Left ventricle myocardium inferior (tissue), 1 donor: Measurements from ENCODE around the gene CLCN2. TPM values are rescaled to one million over a fixed set of nuclear protein-coding genes. Genes with fewer than 3 reads are reported as not detected.

Source experiments
- DNase-seq: peaks from one replicate; pipeline ENCODE4 v3.0.0-alpha.2; 2020
- H3K27ac ChIP-seq: fragments of 200-600 bp; replicated peaks from 2 replicates; pipeline ENCODE4 v1.8.0; 2021
- H3K27me3 ChIP-seq: fragments of 200-600 bp; 2 replicates; pipeline ENCODE4 v1.8.0; 2021; ENCODE audit warnings: low read depth
- H3K36me3 ChIP-seq: fragments of 200-600 bp; 2 replicates; pipeline ENCODE4 v1.8.0; 2021
- H3K4me1 ChIP-seq: fragments of 200-600 bp; 2 replicates; pipeline ENCODE4 v1.8.0; 2021
- H3K4me3 ChIP-seq: fragments of 200-600 bp; 2 replicates; pipeline ENCODE4 v1.8.0; 2021; ENCODE audit warnings: mild to moderate bottlenecking, moderate library complexity
- H3K9me3 ChIP-seq: fragments of 200-600 bp; replicated peaks from 2 replicates; pipeline ENCODE4 v1.8.0; 2021
- intact Hi-C: fragments of 100-400 bp; cut with micrococcal nuclease; formaldehyde crosslinking; loops from one replicate; pipeline ENCODE4 v1.11.0; 2022
- total RNA-seq: library from RNA; stranded (reverse); fragmentation: NEBNext Ultra II Directional; extraction: Animal tissue kit (Norgen Biotek cat#: 25700); gene quantifications from one replicate; pipeline ENCODE4 v1.2.1, GENCODE V29; 2021
- TF ChIP-seq, protein P1 (sequence below): fragments of 200-600 bp; IDR thresholded peaks from 2 replicates; pipeline ENCODE4 v1.8.0; 2021; ENCODE audit warnings: antibody characterized with exemption, mild to moderate bottlenecking, borderline replicate concordance
- donor health status: DM: no; HTN: yes; CAD: no; lungs with severe emphysema.

CLCN2 gene
- total RNA-seq, 1 donor from 2014 or later, result 1.7 TPM

DNA sequence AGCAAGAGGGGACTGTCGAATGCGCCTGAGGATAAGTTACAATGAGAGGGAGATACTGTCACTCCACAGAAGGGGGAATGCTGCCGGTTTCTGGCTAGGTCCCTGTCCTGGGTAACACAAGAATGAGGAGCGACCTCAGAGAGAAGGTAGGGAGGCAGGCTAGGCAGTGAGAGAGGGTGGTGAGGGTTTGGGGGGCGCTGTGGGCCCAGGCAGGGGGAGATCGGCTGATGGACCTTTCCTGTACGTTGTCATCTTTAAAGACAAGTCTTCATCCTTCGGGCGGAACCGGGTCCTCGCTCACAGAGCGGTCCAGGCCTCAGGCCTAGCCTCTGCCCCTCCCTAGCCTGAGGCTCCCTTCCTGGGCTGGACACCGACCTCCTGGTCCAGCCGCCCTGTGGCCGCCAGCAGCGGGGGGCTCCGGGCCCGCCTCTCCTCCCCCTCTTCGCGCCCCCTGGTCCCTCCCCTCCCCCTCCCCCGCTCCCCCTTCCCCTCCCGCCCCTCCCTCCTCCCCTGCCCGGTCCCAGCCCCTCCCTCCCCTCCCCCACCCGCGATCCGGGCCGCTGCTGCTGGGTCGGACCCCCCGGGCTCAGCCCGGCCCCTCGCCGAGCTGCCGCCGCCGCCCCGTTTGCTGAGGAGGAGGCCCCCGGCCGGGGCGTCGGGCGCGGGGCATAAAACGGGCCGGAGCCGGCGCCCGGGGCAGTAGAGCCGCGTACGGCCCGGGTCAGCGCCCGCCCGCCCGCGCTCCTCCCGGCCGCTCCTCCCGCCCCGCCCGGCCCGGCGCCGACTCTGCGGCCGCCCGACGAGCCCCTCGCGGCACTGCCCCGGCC, 18.2 kb upstream of the CLCN2 start, which contains the start of gene CHRD:
TSS of gene CHRD (plus strand) at position 697 of the 827 bp plus-strand sequence. CDS start 265 bp downstream, outside the sequence.
- H3K4me3 ChIP-seq, result peak within 1 kb of the TSS; percentile 69
- peaks cover 92% of the 10 kb centered on the region for H3K27me3 ChIP-seq
- H3K27ac ChIP-seq, result peak within 1 kb of the TSS; percentile 78
- H3K9me3 ChIP-seq, result no peaks in the 10 kb centered on the region
- intact Hi-C loops, result no loop called here
- peaks cover 39% of the 10 kb centered on the region for H3K4me1 ChIP-seq
- TF ChIP-seq, protein P1, sequence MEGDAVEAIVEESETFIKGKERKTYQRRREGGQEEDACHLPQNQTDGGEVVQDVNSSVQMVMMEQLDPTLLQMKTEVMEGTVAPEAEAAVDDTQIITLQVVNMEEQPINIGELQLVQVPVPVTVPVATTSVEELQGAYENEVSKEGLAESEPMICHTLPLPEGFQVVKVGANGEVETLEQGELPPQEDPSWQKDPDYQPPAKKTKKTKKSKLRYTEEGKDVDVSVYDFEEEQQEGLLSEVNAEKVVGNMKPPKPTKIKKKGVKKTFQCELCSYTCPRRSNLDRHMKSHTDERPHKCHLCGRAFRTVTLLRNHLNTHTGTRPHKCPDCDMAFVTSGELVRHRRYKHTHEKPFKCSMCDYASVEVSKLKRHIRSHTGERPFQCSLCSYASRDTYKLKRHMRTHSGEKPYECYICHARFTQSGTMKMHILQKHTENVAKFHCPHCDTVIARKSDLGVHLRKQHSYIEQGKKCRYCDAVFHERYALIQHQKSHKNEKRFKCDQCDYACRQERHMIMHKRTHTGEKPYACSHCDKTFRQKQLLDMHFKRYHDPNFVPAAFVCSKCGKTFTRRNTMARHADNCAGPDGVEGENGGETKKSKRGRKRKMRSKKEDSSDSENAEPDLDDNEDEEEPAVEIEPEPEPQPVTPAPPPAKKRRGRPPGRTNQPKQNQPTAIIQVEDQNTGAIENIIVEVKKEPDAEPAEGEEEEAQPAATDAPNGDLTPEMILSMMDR, result no peak
- no peaks in the 10 kb centered on the region for H3K36me3 ChIP-seq
- peak; percentile 58 for DNase-seq

DNA sequence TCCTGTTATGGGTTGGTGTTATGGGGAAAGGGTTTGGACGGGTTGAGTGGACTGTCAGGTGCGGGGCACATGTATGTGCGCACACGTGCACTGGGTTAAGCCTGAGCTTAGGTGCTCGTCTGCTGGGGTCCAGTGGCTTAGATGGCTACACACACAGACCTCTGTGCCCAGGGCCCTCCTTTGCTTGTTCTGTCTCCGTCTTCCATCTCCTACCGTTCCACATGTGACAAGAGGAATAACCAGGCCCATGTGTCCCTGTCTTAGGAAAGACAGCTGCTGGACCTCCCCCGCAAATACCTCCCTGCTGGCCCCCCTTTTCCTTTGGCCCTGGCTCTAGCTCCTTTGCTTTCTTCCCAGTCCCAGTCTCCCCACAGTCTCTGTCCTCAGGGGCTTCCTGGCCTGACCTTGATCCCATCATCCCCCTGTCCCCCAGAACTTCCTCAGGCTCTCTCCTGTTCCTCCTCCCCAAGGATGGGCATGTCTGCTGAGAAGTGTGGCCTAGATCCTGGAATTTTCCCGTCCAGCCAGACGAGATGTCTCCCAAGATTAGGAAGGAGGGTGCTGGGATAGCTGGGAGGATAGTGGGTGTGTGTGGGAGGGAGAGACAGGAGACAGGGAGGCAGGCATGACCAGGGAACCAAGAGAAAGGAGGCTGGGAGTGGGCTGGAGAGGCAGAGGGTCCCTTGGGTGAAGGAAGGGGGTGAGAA, 17.4 kb upstream of the CLCN2 start:
- Histone ChIP-seq H3K27me3 (peaks cover 94% of the 10 kb centered on the region), H3K4me3 (peak overlapping the region; percentile 69), H3K36me3 (no peaks in the 10 kb centered on the region), H3K9me3 (no peaks in the 10 kb centered on the region), H3K27ac (peak overlapping the region; percentile 78), H3K4me1 (peaks cover 39% of the 10 kb centered on the region)
- intact Hi-C loops, result no loop called here
- TF ChIP-seq, protein P1, result no peak
- DNase-seq, result no peak

DNA sequence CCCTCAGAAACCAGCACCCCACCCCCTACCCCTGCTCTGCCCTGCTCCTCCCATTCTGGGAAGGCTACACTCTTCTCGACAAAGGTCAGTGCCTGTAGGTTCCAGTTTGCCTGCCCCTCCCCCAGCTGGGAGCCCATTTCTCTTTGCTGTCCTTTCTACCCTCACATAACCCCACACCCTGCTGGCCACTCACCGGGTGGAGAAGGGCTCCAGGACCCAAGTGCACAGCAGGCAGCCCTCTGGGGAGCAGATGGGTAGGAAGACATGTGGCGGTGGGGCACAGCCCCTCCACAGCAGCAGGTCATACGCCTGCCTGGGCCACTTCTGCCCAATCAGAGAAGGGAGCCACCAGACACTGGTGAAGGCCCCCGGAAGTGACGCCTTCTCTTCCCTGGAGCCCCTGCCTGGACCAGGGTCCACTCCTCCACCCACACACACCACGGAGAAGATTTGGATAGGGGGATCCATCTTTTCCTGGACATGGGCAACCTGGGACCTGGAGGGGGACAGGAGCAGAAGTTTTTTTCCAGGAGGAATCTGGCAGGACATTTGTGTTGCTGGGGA, 16.6 kb upstream of the CLCN2 start, which contains the start of gene THPO:
TSS of gene THPO (minus strand) at position 326 of the 564 bp plus-strand sequence. CDS start 1,948 bp downstream, outside the sequence.
- intact Hi-C loops, result no loop called here
- Histone ChIP-seq H3K4me1 (peaks cover 39% of the 10 kb centered on the region), H3K4me3 (peak within 1 kb of the TSS; percentile 69), H3K36me3 (no peaks in the 10 kb centered on the region), H3K9me3 (no peaks in the 10 kb centered on the region), H3K27ac (peak within 1 kb of the TSS; percentile 78), H3K27me3 (peaks cover 89% of the 10 kb centered on the region)
- no peak for DNase-seq
- TF ChIP-seq, protein P1, result no peak

DNA sequence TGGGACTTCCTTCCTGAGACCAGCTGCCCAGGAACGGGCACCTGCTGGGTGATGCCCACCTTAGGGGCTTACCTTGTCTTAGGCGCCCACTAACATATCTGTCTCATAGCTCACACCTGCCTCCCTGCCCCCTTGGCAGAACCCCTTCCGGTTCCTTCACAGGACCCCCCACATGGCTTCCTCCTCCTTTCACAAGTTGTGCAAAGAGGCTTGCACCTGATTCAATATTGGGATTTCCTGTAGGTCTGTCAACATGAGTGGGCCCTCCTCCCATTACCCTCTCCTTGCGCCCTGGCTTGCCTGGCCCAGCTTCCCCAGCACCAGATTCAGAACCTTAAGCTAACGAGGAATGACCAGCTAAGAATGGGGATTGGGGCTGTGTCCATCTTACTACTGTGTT, 16.0 kb upstream of the CLCN2 start:
- intact Hi-C loops, result no loop called here
- H3K4me1 ChIP-seq, result peaks cover 39% of the 10 kb centered on the region
- peaks cover 83% of the 10 kb centered on the region for H3K27me3 ChIP-seq
- no peaks in the 10 kb centered on the region for H3K9me3 ChIP-seq
- H3K27ac ChIP-seq, result peak overlapping the region; percentile 78
- H3K36me3 ChIP-seq, result no peaks in the 10 kb centered on the region
- no peak for DNase-seq
- TF ChIP-seq, protein P1, result no peak
- H3K4me3 ChIP-seq, result no peak overlapping the region

DNA sequence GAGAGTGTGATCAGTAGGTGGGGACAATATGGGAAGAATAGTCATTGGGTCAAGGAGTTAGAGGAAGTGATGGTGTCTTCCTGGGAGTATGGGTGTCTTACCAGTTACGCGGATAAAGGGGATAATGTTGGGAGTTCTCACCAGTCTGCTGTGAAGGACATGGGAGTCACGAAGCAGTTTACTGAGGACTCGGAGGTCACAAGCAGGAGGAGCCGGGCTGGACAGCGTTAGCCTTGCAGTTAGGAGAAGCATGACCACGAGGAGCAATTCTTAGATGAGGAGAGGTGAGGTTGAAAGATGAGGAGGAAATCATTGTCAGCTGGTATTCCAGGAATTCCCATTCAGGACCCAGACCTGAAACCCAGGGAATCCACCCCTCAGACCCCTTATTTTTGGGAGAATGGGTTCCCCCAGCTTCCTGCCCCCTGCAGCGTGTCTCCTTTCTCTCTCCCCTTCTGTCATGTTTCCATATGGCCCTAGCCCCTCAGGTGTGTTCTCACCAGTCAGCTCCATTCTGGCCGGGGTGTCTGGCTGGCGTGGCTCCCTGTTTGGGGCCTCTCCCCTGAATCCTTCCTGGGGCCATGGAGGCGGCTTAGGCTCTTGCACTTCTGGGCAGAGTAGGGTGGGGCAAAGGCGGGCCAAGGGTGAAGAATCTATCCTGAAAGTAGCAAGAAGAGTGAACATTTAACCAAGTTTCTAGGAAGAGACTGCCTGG, 14.5 kb upstream of the CLCN2 start:
- TF ChIP-seq, protein P1, result no peak
- Histone ChIP-seq H3K27me3 (peaks cover 69% of the 10 kb centered on the region), H3K4me1 (peaks cover 35% of the 10 kb centered on the region), H3K36me3 (no peaks in the 10 kb centered on the region), H3K4me3 (no peak overlapping the region), H3K9me3 (no peaks in the 10 kb centered on the region), H3K27ac (no peak overlapping the region)
- no peak for DNase-seq
- intact Hi-C loops, result no loop called here
